Stimulated activated CD8-positive, alpha-beta memory T cell treated with anti-CD3 and anti-CD28 coated beads, Interleukin-15, amount 100 ng/mL, for 24 hours (primary cell): ENCODE results near the gene ZNF488.
"Not testable (repeated sequence)": the region's sequence is repeated elsewhere in the genome, so short reads cannot be mapped to it uniquely, and the experiment has no call there.

ENCODE experiments used
- DNase-seq: peaks from one replicate; pipeline ENCODE4 v3.0.0-alpha.2; 2020; ENCODE audit warnings: low read depth

ZNF488 gene, protein sequence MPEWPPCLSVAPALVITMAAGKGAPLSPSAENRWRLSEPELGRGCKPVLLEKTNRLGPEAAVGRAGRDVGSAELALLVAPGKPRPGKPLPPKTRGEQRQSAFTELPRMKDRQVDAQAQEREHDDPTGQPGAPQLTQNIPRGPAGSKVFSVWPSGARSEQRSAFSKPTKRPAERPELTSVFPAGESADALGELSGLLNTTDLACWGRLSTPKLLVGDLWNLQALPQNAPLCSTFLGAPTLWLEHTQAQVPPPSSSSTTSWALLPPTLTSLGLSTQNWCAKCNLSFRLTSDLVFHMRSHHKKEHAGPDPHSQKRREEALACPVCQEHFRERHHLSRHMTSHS

DNA sequence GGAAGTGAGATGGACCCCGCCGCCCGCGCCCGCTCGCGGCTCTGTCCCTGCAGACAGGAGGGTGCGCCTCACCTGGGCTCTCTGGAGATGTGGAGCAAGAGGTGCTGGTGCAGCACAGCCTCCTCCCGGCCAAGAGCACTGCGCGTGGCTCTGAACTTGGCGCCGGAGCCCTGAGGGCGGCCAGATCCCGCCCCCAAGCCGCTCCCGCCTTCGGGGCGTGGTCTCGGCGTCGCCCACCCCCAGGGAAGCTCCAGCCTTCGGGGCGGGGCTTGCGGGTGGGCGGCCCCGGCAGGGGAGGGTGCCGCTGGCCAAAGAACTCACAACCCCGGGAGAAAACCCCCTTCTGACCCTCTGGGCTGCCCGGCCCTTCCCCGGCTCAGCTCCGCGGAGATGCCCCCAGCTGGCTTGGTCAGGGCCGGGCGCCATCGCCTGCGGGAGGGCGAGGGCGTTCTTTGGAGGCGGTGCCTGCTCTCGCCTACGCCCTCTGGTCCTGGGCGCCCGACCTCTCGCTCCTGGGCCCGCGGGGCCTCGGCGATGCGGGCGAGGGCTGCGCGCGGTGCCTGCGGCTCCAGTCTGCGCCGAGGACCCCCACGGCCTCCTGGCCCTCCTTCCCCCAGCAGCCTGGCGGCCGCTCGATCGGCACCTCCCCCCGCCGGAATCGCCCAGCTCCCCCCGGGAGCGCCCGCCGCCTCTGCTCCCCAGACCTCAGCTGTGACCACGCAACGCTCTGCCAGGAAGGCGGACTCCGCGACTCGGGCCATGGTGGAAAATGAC lies at the start of gene ZNF488:
Gene ZNF488 (minus strand): TSS at position 146 of the 774 bp plus-strand sequence. CDS start 15,464 bp downstream, outside the sequence.
- DNase-seq, result peak; percentile 47

DNA sequence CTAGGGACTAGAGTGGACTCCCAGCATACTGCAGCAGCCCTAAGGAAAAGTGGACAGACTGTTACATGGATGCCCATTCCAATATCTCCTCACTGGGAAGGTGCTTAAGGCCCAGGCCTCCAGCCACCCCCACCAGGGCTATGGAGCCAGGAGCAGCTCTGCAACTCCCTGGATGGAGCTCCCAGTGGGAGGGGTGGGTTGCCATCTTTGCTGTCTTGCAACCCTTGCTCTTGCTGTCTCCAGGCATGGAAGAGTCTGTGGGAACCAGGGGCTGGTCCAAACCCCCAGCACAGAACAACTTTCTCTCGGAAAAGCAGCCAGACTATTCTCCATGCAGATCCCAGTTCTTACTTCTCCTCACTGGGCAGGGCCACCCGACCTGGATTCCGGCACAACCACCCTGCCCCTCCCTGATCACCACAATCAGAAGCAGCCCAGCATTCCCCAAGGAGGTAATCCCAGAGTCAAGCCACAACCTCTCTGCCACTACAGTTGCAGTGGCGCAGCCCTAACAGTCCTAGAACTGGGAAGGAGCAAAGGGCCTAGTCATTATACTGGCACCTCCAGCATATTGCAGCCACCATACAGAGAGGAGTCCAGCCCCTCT lies 41.8 kb upstream of the ZNF488 start:
- no peak for DNase-seq

DNA sequence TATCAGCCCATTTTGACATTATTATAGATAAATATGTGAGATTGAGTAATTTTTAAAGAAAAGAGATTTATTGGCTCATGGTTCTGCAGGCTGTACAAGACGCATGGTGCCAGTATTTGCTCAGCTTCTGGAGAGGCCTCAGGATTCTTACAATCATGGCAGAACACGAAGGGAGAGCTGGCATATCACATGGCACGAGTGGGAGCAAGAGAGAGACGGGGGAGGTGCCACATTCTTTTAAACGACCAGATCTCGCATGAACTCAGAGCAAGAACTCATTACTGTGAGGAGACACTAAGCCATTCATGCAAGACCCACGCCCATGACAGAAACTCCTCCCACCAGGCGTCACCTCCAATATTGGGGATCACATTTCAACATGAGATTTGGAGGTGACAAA lies 40.1 kb upstream of the ZNF488 start:
- no peak for DNase-seq

DNA sequence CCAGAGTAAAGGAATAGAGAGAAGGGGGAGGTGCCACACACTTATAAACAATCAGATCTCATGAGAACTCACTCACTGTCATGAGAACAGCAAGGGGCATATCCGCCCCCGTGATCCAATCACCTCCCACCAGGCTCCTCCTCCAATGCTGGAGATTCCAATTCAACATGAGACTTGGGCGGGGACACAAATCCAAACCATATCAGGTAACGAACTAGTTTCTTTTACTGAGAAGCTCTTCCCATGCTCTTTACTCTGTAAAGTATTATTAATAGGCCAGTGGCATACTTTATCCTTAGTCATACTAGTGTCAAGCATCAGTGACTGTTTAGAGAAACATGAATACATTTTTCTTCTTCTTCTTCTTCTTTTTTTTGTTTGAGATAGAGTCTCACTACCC lies 39.4 kb upstream of the ZNF488 start:
- DNase-seq, result no peak

DNA sequence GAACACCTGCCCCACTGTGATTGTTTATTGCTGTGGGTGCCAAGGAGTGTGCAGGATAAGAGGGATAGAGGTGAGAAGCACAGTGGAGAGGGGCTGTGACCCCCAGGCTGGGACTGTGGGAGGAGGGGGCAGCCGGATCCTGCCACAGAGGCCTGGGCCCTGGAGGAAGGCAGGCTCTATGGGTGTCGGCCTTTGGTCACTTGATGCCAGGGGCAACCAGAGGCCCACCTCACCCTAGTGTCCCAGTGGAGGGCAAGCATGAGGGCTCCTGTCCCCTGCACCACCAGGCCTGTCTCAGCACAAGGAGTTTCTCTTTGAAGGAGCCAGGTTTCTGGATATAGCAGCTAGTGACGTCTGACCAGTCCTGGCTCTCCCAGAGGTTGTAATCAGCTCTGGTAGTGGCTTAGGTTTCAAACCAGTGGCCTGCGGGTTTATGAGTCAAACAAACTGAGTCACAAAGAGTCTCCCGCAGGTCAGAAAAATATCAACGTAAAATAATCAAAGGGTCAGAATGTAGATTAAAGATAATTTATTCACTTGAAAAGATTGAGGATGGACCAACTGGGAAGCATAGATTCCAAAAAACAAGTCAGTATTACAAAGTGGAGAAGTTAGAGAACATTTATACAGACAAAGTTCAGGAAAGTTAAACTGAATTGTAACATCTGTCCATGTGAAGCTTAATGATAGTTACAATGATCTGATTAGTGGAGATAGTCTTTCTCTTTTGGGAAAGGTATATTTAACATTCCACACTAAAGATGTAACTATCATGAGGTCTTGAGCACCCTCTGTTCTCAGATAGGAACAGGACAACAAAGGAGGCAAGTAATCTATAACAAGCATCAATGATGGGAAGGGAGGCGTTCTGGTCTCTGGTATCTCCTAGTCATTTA lies 37.2 kb upstream of the ZNF488 start:
- DNase-seq, result no peak

DNA sequence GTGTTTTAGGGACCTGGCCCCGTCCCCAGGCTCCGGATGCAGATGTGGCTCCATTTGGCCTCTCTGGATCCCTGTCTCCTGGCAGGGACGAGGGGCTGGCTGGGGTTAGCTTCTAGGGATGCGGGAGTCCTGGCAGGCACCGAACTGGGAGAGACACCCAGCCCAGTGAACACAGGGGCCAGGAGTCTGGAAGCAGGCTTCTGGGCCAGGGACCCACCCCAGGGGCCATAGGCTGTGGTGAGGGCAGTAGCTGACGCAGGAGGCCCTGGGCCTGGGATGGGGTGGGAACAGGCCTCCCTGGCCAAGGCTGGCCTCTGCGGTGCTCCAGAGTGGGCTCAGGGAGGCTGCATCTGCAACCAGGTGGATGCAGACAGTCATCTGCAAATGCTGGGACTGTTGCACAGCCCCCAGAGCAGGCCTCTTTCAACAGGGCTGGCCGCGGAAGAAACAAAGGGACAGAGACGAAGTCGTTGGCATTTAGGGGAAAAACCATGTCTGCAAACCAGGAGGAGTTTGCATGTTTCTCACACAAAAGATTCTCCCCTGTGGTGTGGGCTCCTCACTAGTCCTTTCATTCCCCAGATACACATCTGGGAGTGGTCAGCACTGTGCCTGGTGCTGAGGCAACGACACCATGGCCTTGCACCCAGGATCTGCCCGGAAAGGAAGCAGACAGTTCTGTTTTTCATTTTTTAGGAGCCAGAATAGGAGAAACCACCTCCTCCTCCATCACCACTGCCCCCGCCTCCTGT lies 36.4 kb upstream of the ZNF488 start:
- no peak for DNase-seq

DNA sequence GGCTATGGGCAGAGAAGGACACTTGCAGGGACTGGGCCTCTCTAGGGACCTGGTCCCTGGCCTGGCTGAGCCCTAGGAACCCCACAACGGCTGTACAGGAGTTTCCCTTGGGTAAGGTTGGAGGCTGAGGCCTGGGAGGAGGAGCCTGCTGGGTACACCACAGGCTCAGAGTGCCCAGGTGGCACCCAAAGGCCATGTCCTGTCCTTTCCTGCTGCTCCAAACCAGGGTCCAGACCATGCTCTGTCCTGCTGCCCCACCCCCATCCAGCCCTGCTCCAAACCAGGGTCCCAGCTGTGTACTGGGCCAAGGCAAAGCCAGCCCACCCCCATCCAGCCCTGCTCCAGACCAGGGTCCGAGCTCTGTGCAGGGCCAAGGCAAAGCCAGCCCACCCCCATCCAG lies 35.3 kb upstream of the ZNF488 start:
- no peak for DNase-seq

DNA sequence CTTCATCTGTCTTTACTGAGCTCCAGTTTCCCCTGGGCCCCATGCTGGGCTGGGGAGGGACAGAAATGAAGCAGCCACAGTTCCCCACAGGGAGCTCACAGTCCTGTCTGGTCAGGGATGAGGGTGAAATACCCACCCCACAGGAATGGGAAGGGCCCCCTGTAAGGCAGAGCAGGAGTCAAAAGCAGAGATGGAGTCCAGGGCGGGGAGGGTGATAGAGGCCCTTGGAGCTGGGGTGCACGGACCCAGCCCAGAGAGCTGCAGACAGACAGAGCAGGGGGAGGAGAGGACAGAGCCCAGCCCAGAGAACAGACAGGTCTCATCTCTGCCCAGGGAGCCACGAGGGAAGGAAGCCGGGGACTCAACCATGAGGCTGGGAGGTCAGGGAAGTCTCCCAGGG lies 34.9 kb upstream of the ZNF488 start:
- DNase-seq, result no peak

DNA sequence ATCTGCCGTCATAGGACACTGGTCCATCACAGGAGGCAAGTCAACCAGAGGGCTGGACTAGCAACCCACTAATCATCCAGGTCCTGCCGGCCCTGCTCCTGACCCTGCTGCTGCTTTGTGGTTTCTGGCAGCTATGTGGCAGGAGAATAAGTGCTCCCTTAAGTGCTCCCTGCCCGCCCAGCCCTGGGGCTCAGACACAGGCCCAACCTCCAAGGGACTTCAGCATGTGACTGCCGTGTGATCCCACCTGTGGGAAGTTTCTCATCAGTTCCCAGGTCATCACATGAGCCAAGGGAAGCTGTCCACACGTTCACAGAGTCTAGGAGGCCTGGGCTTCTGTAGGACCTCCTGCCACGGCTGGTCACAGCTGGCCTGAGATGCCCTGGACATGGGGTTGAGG lies 34.2 kb upstream of the ZNF488 start:
- no peak for DNase-seq

DNA sequence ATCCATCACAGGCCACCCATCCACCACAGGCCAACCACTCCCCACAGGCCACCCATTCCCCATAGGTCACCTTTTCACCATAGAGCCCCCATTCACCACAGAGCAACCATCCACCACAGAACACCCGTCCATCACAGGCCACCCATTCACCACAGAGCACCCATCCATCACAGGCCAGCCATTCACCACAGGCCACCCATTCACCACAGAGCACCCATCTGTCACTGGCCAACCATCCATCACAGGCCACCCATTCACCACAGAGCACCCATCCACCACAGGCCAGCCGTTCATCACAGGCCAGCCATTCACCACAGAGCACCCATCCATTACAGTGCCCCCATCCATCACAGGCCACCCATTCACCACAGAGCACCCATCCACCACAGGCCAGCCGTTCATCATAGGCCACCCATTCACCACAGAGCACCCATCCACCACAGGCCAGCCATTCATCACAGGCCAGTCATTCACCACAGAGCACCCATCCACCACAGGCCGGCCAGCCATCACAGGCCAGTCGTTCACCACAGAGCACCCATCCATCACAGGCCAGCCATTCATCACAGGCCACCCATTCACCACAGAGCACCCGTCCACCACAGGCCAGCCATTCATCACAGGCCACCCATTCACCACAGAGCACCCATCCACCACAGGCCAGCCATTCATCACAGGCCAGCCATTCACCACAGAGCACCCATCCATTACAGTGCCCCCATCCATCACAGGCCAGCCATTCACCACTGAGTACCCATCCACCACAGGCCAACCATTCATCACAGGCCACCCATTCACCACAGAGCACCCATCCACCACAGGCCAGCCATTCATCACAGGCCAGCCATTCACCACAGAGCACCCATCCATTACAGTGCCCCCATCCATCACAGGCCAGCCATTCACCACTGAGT lies 32.5 kb upstream of the ZNF488 start:
- not testable (repeated sequence) for DNase-seq

DNA sequence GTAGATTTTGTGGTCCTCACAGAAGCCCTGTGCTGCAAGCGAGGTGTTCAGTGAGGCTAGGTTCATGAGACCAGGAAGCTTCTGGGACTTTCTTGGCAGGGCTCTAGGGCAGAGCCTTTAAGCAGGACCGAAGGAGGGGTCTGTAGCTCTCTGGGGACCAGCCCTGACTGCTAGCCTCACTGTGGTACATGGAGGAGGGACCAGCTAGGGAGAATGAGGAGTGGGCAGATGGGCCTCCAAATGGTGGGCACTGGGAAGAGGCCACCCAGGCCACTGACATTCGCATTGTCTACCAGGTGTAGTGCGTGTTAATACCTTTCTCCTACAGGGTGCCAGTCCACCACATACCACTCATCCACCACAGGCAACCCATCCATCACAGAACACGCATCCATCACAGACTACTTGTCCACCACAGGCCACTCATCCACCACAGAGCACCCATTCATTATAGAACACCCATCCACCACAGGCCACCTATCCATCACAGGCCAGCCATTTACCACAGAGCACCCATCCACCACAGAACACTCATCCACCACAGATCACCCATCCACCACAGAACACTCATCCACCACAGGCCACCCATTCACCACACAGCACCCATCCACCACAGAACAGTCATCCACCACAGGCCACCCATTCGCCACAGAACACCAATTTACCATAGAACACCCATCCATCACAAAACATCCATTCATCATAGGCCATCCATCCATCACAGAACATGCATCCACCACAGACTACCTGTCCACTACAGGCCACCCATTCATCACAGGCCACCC lies 31.6 kb upstream of the ZNF488 start:
- no peak for DNase-seq

DNA sequence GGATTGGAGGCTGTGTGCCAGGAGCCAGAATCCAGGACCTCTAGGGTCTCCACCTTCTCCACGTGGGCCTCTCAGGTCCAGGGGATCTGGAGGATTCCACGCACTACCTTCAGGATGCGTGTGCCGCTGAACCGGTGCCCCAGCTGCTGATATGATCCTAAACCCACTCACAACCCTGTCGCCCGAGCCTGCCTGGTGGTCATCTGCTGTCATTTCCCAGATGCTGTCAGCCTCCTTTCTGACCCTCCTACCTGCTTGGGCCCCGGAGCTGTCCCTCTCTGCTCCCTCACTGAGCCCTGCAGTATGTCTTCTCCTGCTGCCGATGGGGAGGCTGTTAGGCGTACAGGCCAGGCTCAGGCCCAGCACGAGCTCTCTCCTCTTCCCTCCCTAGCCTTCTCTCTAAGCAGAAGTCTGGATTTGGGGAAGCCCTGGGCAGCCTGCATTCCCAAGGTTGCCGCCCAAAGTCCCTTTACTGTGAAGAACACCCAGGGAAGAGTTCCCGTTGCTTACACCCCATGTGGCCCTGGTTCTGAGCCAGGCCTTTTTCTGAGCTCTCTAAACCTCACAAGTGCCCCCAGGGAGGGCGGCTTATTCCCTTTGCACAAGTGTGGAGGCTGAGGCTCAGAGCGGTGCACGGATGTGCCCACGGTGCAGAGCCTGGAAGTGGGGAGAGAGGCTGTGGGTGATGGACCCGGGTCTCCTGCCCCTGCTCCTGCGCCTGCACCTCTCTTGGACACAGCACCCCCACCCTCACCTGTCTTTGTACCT lies 30.8 kb upstream of the ZNF488 start:
- DNase-seq, result no peak

DNA sequence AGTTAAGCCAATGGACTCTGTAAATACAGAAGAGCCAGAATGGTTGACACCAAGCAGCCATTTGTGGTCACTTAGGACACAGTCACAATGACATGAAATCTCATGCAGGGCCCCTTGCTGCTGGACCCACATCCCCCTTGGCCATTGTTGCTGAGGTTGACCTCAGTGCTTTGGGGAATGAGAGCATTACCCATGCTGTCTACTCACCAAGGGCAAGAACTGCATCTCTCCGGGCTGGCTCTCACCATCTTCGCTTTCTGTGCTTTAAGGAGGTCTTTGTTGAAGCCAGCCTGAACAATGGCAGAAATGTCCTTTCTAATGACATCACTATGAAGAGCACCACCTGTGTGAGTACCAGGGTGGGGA lies 30.1 kb upstream of the ZNF488 start:
- DNase-seq, result no peak

DNA sequence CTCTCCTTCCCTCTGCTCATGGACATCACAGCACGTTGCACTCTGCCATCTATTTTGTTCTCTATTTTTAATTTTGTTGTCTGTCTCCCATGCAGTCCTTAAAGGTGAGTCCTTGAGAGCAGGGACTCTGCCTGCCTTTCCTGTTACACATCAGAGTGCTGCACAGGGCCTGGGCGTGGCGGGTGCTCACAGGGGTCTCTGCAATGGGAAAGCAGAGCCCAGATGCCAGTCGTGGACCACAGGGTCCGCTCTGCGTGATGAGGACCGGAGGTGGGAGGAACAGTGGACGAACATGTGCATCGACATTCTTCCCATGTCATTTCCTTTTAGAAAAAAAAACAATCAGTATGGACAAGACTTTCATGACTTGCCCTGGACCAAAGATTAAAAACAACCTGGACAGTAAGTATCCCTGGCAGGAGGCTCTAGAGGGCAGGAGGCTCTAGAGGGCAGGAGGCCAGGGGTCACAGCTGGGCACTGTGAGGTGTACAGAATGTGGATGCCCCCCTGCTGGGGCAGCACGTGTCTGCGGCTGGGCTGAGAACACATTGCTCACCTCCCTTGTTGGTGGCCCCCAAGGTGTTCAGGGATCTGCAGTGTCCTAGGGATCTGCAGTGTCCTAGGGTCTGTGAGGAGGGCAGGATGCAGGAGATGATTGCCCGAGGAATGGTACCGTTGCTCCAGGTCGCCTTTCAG lies 29.6 kb upstream of the ZNF488 start:
- DNase-seq, result no peak

DNA sequence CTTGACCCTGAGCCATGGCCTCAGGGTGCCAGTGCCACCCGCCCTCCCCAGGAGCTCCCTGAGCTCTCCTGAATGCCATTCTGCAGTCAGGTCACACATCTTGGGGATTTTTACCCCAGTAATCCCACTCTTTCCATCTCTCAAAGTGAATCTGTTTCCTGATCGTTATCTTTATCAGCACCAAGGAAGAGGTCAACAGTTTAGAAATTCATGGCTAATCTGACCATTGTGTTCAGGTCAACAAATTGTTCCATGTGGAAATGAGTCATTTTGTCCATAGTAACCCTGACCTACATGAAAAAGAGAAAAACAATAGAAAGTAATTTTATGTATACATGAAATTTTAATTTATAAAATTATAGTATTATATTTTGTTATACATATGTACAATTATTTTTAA lies 28.8 kb upstream of the ZNF488 start:
- DNase-seq, result no peak

DNA sequence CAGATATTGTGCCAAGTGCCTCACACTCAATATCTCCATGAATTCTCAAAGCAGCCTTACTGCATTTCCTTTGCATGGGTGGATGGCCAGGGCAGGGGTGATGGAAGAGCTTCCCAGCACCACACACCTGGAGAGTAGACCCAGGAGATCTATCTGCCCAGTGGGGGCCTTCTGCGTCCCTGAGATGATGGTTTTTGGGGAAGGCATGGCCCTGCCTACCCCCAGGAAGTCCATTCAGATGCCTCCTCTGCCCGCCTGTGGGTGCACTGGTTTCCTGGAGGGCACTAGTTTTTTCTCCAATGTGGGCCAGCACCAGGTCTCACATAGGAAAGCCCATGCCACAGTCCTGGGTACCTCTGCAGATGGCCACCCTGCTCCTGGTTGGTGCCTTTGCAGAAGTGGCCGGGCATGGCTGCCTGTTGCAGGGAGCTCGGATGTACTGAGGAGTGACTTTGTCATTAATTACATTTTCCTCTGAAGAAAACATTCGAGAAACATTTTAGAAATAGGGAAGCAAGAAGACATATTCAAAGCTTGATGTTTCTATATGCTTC lies 28.2 kb upstream of the ZNF488 start:
- no peak for DNase-seq

DNA sequence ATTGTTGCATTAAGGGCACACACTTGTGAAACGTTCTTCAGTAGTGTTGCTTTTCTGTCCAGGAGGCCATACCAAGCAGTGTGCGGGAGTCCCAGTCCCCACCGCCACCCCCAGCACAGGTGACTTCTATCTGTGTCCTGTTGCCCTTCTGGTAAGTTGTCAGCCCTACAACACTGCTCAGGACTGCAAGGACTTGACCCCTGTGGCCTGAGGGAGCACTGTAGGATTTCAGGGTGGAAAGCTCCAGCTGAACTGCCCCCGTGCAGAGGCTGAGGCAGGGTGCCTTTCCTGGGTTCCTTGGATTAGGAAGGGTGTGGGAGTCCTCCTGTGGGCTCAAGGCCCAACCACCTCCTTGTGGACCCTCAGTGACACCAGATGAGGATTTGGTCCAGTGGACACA lies 26.8 kb upstream of the ZNF488 start:
- DNase-seq, result no peak

DNA sequence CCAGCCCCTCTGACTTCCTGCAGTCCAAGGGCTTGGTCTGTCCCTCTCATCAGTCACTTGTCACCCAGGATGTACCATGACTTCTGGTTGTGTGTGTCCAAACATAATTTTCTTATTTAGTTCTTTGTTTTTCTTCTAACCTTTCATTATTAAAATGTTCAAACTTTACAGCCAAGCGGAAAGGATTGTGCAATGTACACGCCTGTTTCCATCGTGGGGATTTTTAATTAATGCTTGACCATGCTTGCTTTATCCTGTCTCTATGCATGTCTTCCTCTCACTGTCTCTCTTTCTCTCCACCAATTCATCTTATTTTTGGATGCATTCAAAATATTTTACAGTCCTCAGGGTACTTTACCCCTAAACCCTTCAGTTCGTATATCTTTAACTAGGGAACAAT lies 26.2 kb upstream of the ZNF488 start:
- DNase-seq, result no peak
